GM19463 (cell line): ENCODE measurements around the gene UBQLN4.
"Not testable (repeated sequence)": the region's sequence is repeated elsewhere in the genome, so short reads cannot be mapped to it uniquely, and the experiment has no call there.

ENCODE experiments used
- ATAC-seq: cut with Tn5 transposase; IDR thresholded peaks from one replicate; pipeline ENCODE4 v1.9.1; 2021; ENCODE audit warnings: mild to moderate bottlenecking, moderate library complexity; ENCODE audit not compliant: unreplicated experiment

UBQLN4 gene

GRCh38 chr1:156062189-156062588 is 8.6 kb upstream of the UBQLN4 start:
- no peak for ATAC-seq

GRCh38 chr1:156060937-156061636 is 7.5 kb upstream of the UBQLN4 start, which contains the start of gene RAB25:
TSS of gene RAB25 (plus strand) at chr1:156061160. CDS start at chr1:156061401, 241 bp downstream.
- no peak for ATAC-seq

GRCh38 chr1:156056326-156056849 is 2.8 kb upstream of the UBQLN4 start:
- no peak for ATAC-seq

GRCh38 chr1:156055281-156056048 is 1.9 kb upstream of the UBQLN4 start:
- ATAC-seq = no peak

GRCh38 chr1:156054500-156055280 is 1.1 kb upstream of the UBQLN4 start, which contains the start of gene LAMTOR2:
TSS of gene LAMTOR2 (plus strand) at chr1:156054782. CDS start at chr1:156054890, 108 bp downstream.
- ATAC-seq = peak; percentile 71

GRCh38 chr1:156052862-156053767 is 483 bp downstream of the UBQLN4 start:
- ATAC-seq = no peak

- no peak for ATAC-seq
These were observed 2.4 kb downstream of the UBQLN4 start for GRCh38 chr1:156051011-156051725.

GRCh38 chr1:156050376-156050775 is 3.2 kb downstream of the UBQLN4 start:
- no peak for ATAC-seq

GRCh38 chr1:156048663-156049258 is 4.8 kb downstream of the UBQLN4 start:
- ATAC-seq = no peak

- no peak for ATAC-seq
These were observed 8.5 kb downstream of the UBQLN4 start for GRCh38 chr1:156045076-156045475.

- ATAC-seq = no peak
These were observed 10.8 kb downstream of the UBQLN4 start for GRCh38 chr1:156042828-156043227.

GRCh38 chr1:156034991-156035390 is 18.6 kb downstream of the UBQLN4 start:
- not testable (repeated sequence) for ATAC-seq

- no peak for ATAC-seq
These were observed 20.6 kb downstream of the UBQLN4 start for GRCh38 chr1:156033011-156033410.

- ATAC-seq = no peak
These were observed 27.0 kb downstream of the UBQLN4 start for GRCh38 chr1:156026588-156026987.

- ATAC-seq = peak; percentile 54
These were observed 27.7 kb downstream of the UBQLN4 start for GRCh38 chr1:156025876-156026275.

GRCh38 chr1:156024801-156025200 is 28.8 kb downstream of the UBQLN4 start:
- no peak for ATAC-seq

- no peak for ATAC-seq
These were observed 31.6 kb downstream of the UBQLN4 start for GRCh38 chr1:156021954-156022353.

GRCh38 chr1:156021093-156021428 is 32.5 kb downstream of the UBQLN4 start:
- ATAC-seq = no peak
